Cardiac muscle cell (in vitro differentiated cells and primary cell): Measurements from ENCODE around the gene ASCL5. TPM values are rescaled to one million over a fixed set of nuclear protein-coding genes. Genes with fewer than 3 reads are reported as not detected.
A peak's percentile ranks its signal among the peaks of the same experiment; 100 is the strongest.

Experiments used
- DNase-seq, 2 donors: peaks; one replicate each; pipeline versions ENCODE4 v3.0.0 to v3.0.0-alpha.2; 2010 to 2017; ENCODE audit warnings: low read depth in 1 of 2, low spot score in 1 of 2
- H3K27ac ChIP-seq: fragments of 200-600 bp; sonication (generic); 2 replicates; pipeline ENCODE4 v1.5.1; 2016
- H3K27me3 ChIP-seq: fragments of 200-600 bp; sonication (generic); 2 replicates; pipeline ENCODE4 v1.6.0; 2016; ENCODE audit warnings: control low read depth
- H3K36me3 ChIP-seq: fragments of 200-600 bp; sonication (generic); 2 replicates; pipeline ENCODE4 v1.5.1; 2016; ENCODE audit warnings: control low read depth
- H3K4me1 ChIP-seq: fragments of 200-600 bp; sonication (generic); 2 replicates; pipeline ENCODE4 v1.8.1; 2017; ENCODE audit warnings: low read depth, mild to moderate bottlenecking, mixed run types
- H3K4me3 ChIP-seq: fragments of 200-600 bp; sonication (generic); 2 replicates; pipeline ENCODE4 v1.5.1; 2016; ENCODE audit warnings: mild to moderate bottlenecking
- H3K9me3 ChIP-seq: fragments of 200-600 bp; sonication (generic); 2 replicates; pipeline ENCODE4 v1.5.1; 2017; ENCODE audit warnings: low read depth, mild to moderate bottlenecking, control low read depth
- polyA plus RNA-seq: library from polyadenylated mRNA; unstranded; fragments of >200 nt; fragmentation: Nextera tagmentation; extraction: Ambion mirVana; gene quantifications from 2 replicates; pipeline ENCODE4 v1.2.1, GENCODE V29; 2016
- total RNA-seq: library from RNA; depleted of rRNA; stranded (reverse); fragments of >200 nt; gene quantifications from 2 replicates; pipeline ENCODE4 v1.2.3, GENCODE V29; 2016
- TF ChIP-seq, protein P1 (sequence below): IDR thresholded peaks from 2 replicates; pipeline ENCODE4 v1.5.1; 2012; ENCODE audit warnings: low read depth, mild to moderate bottlenecking, low read length

Gene ASCL5
- total and polyA plus RNA-seq, 2 experiments from 2014 or later = 0.18 TPM; not detected in 1

DNA sequence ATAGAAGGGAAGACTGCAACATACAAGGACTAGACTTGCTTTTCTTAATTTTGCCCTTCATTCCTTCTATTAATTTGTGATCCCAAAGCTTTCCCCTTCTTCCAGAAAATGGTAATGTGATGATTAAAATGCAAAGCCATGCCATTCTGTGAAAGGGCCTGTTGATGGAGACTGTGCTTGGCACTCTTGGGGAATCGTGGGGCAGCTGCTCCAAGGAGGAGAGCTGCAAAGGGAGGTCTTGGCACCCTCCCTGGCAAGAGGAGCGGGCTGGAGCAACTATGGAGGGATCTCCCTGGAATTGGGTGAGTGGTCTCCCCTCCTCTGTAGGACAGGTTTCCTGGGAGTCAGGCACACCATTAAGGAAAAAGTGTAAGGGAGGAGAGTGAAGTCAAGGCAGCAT lies 31.4 kb downstream of the ASCL5 start:
- H3K27me3 ChIP-seq = no peaks in the 10 kb centered on the region
- no peak overlapping the region for H3K4me3 ChIP-seq
- no peaks in the 10 kb centered on the region for H3K36me3 ChIP-seq
- TF ChIP-seq, protein P1, sequence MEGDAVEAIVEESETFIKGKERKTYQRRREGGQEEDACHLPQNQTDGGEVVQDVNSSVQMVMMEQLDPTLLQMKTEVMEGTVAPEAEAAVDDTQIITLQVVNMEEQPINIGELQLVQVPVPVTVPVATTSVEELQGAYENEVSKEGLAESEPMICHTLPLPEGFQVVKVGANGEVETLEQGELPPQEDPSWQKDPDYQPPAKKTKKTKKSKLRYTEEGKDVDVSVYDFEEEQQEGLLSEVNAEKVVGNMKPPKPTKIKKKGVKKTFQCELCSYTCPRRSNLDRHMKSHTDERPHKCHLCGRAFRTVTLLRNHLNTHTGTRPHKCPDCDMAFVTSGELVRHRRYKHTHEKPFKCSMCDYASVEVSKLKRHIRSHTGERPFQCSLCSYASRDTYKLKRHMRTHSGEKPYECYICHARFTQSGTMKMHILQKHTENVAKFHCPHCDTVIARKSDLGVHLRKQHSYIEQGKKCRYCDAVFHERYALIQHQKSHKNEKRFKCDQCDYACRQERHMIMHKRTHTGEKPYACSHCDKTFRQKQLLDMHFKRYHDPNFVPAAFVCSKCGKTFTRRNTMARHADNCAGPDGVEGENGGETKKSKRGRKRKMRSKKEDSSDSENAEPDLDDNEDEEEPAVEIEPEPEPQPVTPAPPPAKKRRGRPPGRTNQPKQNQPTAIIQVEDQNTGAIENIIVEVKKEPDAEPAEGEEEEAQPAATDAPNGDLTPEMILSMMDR = no peak
- DNase-seq = no peak
- no peak overlapping the region for H3K27ac ChIP-seq
- H3K4me1 ChIP-seq = peaks cover 7% of the 10 kb centered on the region
- H3K9me3 ChIP-seq = no peaks in the 10 kb centered on the region

DNA sequence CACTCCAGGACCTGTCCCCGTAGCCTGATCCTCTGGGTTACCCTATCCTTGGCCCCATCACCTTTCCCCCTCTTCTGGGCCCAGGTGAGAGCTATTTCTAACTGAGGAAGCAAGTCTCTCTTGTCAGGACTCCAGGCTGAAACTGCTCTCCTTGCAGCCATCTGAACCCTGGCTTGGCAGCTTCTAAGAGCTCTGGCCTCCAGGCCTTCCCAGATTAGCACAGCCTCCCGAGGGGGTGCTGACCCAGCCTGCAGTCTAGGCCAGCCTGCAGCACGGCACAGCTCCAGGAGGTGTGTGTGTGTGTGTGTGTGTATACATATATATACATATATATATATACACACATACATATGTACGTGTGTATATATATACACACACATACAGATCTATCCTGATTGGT lies 32.2 kb downstream of the ASCL5 start:
- TF ChIP-seq, protein P1 = no peak
- Histone ChIP-seq H3K4me1 (peaks cover 7% of the 10 kb centered on the region), H3K4me3 (no peak overlapping the region), H3K36me3 (no peaks in the 10 kb centered on the region), H3K27ac (no peak overlapping the region), H3K27me3 (no peaks in the 10 kb centered on the region), H3K9me3 (no peaks in the 10 kb centered on the region)
- peak in 1 of 2 donors; percentile 32 for DNase-seq

DNA sequence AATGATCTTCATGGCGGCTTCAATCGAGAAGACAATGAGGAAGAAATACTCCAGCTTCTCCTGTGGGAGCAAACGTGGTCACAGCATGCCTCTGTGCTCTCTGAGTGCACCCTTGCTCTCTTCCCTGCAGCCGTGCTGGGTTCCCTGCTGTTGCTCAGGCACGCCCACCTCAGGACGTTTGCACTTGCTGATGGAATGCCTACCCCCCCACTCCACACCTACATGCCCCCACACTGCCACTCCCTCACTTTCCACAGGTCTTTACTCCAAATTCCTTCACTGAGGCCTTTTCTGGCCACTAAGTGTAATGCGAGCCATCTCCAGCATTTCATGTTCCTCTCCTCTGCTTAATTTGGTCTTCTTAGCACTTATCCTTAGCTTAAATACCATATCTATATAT lies 33.0 kb downstream of the ASCL5 start:
- TF ChIP-seq, protein P1 = no peak
- Histone ChIP-seq H3K4me1 (peaks cover 11% of the 10 kb centered on the region), H3K4me3 (no peak overlapping the region), H3K36me3 (no peaks in the 10 kb centered on the region), H3K27me3 (no peaks in the 10 kb centered on the region), H3K9me3 (no peaks in the 10 kb centered on the region), H3K27ac (no peak overlapping the region)
- no peak for DNase-seq

DNA sequence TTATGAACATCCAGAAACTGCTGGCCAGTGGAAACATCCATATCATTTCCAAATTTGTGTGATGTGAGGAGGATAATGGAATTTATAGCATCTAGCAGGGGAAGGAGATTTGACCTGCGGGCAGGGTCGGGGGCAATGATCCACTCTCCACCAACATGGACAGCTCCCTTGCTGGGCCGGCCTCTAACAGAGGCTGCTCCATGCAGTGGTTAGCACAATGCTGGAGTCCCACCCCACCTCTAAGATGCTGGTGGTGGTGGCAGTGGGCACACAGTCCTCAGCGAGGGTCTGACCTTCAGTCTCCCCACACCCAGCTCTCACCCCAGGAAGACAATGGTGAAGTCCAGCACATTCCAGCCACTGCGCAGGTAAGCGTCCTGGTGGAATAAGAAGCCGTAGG lies 33.4 kb downstream of the ASCL5 start:
- H3K27me3 ChIP-seq = no peaks in the 10 kb centered on the region
- no peak overlapping the region for H3K4me3 ChIP-seq
- no peaks in the 10 kb centered on the region for H3K36me3 ChIP-seq
- H3K4me1 ChIP-seq = peaks cover 11% of the 10 kb centered on the region
- TF ChIP-seq, protein P1 = no peak
- no peak overlapping the region for H3K27ac ChIP-seq
- no peak for DNase-seq
- H3K9me3 ChIP-seq = no peaks in the 10 kb centered on the region

DNA sequence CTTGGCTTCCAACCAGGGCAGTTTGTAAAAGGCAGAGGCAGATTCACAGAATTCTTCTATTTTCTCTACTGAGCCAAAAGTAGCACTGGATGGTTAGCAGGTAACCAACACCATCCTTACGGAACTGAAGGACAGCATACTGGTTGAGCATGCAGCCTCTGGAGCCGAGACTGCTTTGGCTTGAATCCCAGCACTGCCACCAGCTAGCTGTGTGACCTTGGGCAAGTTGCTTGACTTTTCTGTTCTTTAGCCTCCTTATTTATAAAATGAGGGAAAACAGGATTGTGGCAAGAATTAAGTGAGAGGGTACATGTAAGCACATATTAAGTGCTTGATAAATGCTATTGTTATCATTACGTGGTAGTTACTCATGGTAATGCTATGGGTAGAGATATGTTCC lies 34.2 kb downstream of the ASCL5 start:
- Histone ChIP-seq H3K9me3 (no peaks in the 10 kb centered on the region), H3K36me3 (no peaks in the 10 kb centered on the region), H3K4me3 (no peak overlapping the region), H3K27me3 (no peaks in the 10 kb centered on the region), H3K27ac (no peak overlapping the region), H3K4me1 (peaks cover 11% of the 10 kb centered on the region)
- DNase-seq = no peak
- TF ChIP-seq, protein P1 = no peak

DNA sequence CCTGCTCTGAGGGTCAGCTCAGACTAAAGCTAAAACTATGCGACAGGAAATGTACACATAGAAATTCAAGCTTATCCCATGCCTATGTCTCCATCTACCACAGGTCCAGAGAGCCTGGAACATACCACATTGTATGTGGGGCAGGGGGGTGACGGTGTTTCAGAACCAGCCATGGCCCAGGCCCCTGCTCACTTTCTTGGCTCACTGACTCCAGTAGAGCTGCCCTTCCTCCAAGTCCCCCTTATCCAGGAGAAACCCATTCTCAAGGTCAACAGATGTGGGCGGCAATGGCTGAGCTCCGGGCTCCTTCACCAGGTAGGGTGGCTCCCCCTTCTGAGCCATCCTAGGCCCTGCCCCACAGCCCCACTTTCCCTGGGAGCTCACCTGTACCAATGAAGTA lies 35.7 kb downstream of the ASCL5 start:
- no peak for DNase-seq
- Histone ChIP-seq H3K36me3 (no peaks in the 10 kb centered on the region), H3K4me3 (no peak overlapping the region), H3K27ac (no peak overlapping the region), H3K27me3 (no peaks in the 10 kb centered on the region), H3K4me1 (peaks cover 11% of the 10 kb centered on the region), H3K9me3 (no peaks in the 10 kb centered on the region)
- TF ChIP-seq, protein P1 = no peak
